HL-60 (cell line): ENCODE results near the gene RTKN.

Source experiments
- DNase-seq, 2 experiments: peaks; one replicate each; pipeline ENCODE4 v3.0.0-alpha.2; 2010 to 2020; ENCODE audit warnings: low read depth in 1 of 2, low spot score in 1 of 2
- H3K27ac ChIP-seq: fragments of 250-450 bp; sonication (Bioruptor Pico); replicated peaks from 2 replicates; pipeline ENCODE4 v1.5.1; 2020; ENCODE audit warnings: mild to moderate bottlenecking, moderate library complexity
- H3K27me3 ChIP-seq: fragments of 250-450 bp; sonication (Bioruptor Pico); 2 replicates; pipeline ENCODE4 v1.5.1; 2021; ENCODE audit warnings: mild to moderate bottlenecking, moderate library complexity; ENCODE audit not compliant: insufficient read depth, poor library complexity, severe bottlenecking
- H3K4me3 ChIP-seq: replicated peaks from 2 replicates; pipeline ENCODE4 v1.5.1; 2011; ENCODE audit warnings: mild to moderate bottlenecking, control low read depth, low read length; ENCODE audit not compliant: insufficient read depth
- GABPA ChIP-seq: IDR thresholded peaks from 2 replicates; pipeline ENCODE4 v1.6.1; 2012; ENCODE audit warnings: low read depth
- POLR2AphosphoS5 ChIP-seq: IDR thresholded peaks from 2 replicates; pipeline ENCODE4 v1.6.1; 2012; ENCODE audit warnings: low read depth
- SPI1 ChIP-seq: IDR thresholded peaks from 2 replicates; pipeline ENCODE4 v1.6.1; 2012; ENCODE audit warnings: low read depth, mild to moderate bottlenecking, borderline replicate concordance
- TF ChIP-seq, protein P1 (sequence below): IDR thresholded peaks from one replicate; pipeline ENCODE4 v1.5.1; 2011; ENCODE audit warnings: low read length, control low read depth, inconsistent platforms; ENCODE audit not compliant: insufficient read depth
- TF ChIP-seq, protein P2 (sequence below): IDR thresholded peaks from 2 replicates; pipeline ENCODE4 v1.6.1; 2012; ENCODE audit warnings: low read depth; ENCODE audit not compliant: insufficient replicate concordance

RTKN gene

DNA sequence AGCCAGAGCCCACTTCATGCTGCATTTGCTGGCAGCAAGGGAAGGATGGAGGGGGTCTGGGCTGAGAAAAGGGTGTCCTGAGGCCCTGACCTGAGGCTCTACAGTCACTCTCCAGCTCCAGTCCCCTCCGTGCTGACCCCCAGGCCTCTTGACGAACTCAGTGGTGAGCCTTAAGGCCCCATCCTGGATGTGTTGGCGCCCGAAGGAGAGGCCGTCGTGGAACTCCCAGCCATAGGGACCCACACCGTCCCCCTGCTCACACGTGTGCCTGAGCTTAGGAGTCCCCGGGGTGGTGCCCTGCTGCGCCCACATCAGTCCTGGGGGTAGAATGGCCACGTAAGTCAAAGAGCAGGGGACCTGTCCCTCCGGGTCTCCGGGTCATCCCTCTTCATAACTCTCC lies 22.7 kb upstream of the RTKN start:
- Histone ChIP-seq H3K4me3 (peak overlapping the region; percentile 84), H3K27me3 (no peaks in the 10 kb centered on the region), H3K27ac (peak overlapping the region; percentile 78)
- TF ChIP-seq GABPA, result no peak
- TF ChIP-seq, protein P1, sequence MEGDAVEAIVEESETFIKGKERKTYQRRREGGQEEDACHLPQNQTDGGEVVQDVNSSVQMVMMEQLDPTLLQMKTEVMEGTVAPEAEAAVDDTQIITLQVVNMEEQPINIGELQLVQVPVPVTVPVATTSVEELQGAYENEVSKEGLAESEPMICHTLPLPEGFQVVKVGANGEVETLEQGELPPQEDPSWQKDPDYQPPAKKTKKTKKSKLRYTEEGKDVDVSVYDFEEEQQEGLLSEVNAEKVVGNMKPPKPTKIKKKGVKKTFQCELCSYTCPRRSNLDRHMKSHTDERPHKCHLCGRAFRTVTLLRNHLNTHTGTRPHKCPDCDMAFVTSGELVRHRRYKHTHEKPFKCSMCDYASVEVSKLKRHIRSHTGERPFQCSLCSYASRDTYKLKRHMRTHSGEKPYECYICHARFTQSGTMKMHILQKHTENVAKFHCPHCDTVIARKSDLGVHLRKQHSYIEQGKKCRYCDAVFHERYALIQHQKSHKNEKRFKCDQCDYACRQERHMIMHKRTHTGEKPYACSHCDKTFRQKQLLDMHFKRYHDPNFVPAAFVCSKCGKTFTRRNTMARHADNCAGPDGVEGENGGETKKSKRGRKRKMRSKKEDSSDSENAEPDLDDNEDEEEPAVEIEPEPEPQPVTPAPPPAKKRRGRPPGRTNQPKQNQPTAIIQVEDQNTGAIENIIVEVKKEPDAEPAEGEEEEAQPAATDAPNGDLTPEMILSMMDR, result no peak
- TF ChIP-seq, protein P2, sequence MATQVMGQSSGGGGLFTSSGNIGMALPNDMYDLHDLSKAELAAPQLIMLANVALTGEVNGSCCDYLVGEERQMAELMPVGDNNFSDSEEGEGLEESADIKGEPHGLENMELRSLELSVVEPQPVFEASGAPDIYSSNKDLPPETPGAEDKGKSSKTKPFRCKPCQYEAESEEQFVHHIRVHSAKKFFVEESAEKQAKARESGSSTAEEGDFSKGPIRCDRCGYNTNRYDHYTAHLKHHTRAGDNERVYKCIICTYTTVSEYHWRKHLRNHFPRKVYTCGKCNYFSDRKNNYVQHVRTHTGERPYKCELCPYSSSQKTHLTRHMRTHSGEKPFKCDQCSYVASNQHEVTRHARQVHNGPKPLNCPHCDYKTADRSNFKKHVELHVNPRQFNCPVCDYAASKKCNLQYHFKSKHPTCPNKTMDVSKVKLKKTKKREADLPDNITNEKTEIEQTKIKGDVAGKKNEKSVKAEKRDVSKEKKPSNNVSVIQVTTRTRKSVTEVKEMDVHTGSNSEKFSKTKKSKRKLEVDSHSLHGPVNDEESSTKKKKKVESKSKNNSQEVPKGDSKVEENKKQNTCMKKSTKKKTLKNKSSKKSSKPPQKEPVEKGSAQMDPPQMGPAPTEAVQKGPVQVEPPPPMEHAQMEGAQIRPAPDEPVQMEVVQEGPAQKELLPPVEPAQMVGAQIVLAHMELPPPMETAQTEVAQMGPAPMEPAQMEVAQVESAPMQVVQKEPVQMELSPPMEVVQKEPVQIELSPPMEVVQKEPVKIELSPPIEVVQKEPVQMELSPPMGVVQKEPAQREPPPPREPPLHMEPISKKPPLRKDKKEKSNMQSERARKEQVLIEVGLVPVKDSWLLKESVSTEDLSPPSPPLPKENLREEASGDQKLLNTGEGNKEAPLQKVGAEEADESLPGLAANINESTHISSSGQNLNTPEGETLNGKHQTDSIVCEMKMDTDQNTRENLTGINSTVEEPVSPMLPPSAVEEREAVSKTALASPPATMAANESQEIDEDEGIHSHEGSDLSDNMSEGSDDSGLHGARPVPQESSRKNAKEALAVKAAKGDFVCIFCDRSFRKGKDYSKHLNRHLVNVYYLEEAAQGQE, result no peak
- no peak for TF ChIP-seq POLR2AphosphoS5
- TF ChIP-seq SPI1, result no peak
- DNase-seq, result no peak

DNA sequence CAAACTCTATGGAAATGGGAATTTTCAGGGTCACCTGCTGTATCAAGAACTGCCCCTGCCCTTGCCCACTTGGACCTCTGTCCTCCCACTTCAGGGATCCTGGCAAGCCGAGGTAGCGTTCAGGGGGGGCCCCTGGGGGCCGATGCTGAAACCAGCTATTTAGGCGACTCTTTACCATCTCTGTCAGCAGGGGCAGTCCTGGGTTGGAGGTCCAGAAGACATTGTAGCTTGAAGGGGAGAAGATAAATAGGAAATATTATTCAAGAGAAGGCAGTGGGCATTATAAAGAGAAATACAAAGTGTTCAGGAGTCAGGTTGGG lies 21.0 kb upstream of the RTKN start:
- TF ChIP-seq, protein P1, result no peak
- TF ChIP-seq SPI1, result no peak
- TF ChIP-seq GABPA, result no peak
- no peak for TF ChIP-seq POLR2AphosphoS5
- TF ChIP-seq, protein P2, result no peak
- H3K27ac ChIP-seq, result no peak overlapping the region

DNA sequence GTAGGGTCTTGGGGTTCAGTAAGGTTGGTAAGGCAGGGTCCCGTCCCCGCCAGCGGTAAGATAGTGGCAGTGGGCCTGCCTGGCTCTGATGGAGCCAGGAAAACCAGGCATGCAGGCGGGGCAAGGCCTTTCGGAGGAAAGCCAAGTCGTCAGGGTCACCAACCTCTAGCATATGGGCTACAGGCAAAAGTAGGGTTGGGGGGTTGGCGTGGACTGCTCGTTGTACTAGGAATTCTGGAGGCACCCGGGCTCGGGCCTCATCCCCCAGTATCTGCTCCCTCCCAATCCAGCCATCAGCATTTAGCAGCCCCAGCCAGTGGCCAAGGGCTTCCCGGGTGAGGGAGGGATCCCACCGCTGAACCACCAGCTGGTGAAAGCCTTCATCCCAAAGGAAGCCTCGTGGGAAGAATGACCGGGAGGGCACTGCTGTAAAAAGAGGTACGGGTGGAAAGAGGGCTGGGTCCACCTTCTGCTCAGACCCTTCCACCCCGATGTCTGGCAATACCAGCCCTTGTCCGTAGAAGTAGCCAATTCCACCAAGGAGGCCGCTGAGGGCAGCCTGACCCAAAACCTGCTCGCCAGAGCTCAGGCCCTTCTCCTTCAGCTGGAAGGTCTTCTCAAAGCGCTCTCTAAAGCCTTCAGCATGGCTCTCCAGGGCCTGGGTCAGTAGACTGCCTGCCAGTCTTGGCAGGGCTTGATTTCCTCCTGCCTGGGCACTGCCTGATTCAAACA lies 20.5 kb upstream of the RTKN start:
- Histone ChIP-seq H3K27me3 (no peaks in the 10 kb centered on the region), H3K27ac (no peak overlapping the region), H3K4me3 (no peak overlapping the region)
- no peak for DNase-seq
- TF ChIP-seq, protein P2, result no peak
- no peak for TF ChIP-seq POLR2AphosphoS5
- no peak for TF ChIP-seq GABPA
- no peak for TF ChIP-seq SPI1
- TF ChIP-seq, protein P1, result no peak

More for the DNA sequence above, 21.0 kb upstream of the RTKN start:
- no peak for DNase-seq
- Histone ChIP-seq H3K4me3 (no peak overlapping the region), H3K27me3 (no peaks in the 10 kb centered on the region)
